NCI-H1092 treated with DMSO at 0.1 percent for 48 hours (cell line): ENCODE measurements around the gene EIF4G1.

ENCODE experiments used
- DNase-seq: peaks from one replicate; lab custom pipeline; 2025; lab: John Stamatoyannopoulos, UW

EIF4G1 gene

DNA sequence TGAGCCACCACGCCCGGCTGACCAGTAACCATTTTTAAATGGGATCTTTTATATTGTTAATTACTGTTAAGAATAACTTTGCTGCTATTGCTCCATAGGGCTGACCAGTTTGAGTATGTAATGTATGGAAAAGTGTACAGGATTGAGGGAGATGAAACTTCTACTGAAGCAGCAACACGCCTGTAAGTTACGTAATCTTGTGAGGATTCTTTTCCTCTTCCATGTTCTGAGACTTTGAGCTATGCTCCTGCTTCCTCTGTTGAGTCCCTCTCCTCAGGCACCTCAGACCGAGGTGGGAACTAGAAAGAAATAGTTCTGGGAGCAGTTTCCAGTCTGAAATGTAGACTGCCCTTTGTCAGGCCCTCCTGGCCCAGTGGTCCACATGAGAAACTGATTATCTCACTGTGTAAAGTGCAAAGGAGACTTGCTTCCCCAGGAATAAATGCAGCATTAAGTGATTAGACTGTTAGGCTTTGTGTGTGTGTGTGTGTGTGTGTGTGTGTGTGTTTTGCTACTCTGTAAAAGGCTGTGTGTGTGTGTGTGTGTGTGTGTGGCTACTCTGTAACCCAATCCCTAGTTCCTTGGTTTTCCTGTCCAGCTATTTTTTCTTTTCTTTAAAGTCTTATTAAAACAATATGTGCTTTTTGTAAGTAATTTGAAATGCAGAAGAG lies 52.3 kb downstream of the EIF4G1 start:
- DNase-seq = no peak

DNA sequence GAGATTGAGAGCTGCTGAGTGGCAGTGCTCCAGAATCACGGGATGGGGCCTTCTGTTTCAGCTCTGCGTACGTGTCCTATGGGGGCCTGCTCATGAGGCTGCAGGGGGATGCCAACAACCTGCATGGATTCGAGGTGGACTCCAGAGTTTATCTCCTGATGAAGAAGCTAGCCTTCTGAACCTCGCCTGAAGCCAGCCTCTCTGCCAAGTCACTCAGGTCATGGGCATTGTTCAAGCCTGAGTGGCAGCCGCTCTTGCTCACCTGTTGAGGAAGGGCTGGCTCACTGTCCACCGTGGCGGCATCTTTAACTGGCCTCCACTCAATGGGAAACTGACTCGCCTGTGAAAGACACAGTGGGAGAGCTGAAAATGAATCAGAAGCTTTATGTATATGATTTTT lies 53.7 kb downstream of the EIF4G1 start:
- no peak for DNase-seq

DNA sequence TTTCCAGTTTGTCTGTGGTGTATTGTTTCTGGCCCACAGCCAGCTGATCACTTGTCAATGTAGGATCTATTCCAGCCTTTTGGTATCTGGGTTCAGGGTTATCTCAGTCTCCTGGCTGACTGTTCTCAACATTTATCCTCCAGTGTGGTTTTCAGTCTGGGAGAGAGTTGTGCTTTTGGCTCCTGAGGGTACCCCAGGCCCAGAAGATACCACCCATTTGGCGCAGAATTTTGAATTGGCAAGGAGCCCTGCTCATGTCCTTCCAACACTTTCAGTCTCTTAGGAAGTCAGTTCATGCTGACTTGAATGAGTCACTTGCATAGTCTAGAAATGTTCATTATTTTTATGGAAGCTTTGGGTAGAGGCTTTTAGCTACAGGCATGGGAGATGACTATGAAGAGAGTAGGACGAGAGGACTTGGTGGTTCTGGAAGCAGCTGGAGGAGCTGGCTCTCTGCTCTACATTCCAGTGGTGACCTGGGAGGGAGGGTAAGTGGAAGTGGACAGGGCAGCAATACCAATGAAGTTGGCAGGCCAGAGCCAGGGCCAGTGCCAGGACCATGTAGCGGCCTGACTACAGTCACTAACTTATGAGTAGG lies 54.3 kb downstream of the EIF4G1 start:
- no peak for DNase-seq

DNA sequence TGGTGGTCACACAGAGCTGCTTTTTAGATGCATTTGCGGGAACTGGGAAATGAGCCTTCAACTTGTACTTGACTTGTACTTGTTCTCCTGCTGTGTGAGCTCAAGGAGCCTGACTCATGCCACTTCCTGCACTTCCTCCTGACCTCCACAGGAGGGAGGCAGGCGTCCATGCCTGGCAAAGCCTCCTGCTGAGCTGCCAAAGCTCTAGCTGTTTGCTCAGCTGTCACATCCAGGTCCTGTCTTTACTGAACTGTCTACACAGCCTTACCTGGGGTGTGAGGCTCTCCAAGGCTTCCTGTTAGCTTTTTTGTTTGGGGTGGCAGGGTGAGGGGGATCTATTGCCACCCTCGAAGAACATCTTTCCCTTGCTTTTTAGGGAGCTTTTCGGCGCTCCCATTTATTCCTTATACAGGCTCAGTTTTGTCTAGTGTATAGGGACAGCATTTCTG lies 57.2 kb downstream of the EIF4G1 start:
- peak; percentile 92 for DNase-seq

DNA sequence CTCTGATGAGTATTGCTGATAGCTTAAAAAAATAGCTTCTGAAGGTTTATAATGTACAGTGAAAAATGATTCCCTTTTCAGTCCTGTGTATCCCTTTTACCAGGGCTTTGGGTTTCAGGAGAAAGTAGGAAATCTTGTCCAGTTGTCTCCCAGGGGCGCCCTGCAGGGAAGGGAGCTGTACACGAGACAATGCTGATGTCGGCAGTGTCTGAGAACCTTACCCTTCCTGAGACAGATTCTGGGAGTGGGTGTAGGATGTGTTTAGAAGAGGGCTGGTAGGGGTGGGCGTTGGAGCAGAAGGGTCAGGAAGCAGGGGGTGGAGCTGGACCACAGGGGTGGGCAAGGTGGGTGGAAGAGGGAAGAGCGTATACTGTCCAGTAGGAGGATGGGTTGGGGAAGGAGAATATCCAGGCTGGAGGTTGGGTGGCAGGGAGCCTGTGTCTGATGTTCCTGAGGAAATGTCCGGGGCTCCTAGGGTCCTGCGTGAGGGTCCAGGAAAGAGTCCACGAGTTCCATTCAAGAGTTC lies 58.0 kb downstream of the EIF4G1 start:
- no peak for DNase-seq

DNA sequence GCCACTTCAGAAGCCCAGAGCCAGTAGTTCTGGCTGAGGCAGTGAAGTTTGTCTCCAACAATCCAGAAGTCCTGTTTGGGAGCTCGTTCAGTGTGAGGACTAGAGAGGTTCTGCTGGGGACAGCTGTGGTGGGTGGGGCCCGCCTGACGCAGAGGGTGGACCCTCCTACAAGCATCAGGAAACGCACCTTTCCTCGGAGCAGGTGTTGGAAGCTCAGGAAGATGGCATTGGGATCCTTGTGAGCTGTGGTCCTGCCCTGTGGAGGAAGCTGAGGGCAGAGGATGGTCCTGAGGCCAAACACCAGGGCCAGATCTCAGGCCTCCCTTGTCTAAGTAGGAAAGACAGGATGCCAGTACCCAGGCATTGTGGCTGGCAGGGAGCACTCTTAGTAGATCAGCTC lies 58.5 kb downstream of the EIF4G1 start:
- no peak for DNase-seq

DNA sequence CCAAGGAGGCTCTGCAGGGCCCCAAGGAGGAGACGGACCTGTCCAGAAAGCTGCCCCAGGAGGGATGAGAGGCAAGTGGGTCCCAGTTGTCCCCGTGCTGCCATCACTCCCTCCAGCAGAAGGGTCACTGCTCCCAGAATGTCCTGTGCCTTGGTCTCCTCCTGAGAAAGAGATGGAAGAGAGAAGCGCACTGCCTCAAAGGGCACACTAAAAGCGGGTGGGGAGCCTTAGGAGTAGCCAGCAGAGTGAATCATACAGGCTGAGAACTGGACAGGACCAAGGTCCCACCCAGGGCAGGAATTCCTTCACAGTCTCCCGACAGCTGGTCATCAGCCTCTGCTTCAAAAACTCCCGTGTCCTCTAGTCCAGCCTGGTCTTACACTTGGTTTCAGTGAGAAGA lies 59.0 kb downstream of the EIF4G1 start:
- no peak for DNase-seq

DNA sequence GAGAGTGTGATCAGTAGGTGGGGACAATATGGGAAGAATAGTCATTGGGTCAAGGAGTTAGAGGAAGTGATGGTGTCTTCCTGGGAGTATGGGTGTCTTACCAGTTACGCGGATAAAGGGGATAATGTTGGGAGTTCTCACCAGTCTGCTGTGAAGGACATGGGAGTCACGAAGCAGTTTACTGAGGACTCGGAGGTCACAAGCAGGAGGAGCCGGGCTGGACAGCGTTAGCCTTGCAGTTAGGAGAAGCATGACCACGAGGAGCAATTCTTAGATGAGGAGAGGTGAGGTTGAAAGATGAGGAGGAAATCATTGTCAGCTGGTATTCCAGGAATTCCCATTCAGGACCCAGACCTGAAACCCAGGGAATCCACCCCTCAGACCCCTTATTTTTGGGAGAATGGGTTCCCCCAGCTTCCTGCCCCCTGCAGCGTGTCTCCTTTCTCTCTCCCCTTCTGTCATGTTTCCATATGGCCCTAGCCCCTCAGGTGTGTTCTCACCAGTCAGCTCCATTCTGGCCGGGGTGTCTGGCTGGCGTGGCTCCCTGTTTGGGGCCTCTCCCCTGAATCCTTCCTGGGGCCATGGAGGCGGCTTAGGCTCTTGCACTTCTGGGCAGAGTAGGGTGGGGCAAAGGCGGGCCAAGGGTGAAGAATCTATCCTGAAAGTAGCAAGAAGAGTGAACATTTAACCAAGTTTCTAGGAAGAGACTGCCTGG lies 61.5 kb downstream of the EIF4G1 start:
- no peak for DNase-seq

DNA sequence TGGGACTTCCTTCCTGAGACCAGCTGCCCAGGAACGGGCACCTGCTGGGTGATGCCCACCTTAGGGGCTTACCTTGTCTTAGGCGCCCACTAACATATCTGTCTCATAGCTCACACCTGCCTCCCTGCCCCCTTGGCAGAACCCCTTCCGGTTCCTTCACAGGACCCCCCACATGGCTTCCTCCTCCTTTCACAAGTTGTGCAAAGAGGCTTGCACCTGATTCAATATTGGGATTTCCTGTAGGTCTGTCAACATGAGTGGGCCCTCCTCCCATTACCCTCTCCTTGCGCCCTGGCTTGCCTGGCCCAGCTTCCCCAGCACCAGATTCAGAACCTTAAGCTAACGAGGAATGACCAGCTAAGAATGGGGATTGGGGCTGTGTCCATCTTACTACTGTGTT lies 63.0 kb downstream of the EIF4G1 start:
- DNase-seq = no peak

DNA sequence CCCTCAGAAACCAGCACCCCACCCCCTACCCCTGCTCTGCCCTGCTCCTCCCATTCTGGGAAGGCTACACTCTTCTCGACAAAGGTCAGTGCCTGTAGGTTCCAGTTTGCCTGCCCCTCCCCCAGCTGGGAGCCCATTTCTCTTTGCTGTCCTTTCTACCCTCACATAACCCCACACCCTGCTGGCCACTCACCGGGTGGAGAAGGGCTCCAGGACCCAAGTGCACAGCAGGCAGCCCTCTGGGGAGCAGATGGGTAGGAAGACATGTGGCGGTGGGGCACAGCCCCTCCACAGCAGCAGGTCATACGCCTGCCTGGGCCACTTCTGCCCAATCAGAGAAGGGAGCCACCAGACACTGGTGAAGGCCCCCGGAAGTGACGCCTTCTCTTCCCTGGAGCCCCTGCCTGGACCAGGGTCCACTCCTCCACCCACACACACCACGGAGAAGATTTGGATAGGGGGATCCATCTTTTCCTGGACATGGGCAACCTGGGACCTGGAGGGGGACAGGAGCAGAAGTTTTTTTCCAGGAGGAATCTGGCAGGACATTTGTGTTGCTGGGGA lies 63.6 kb downstream of the EIF4G1 start, which contains the start of gene THPO:
Gene THPO (minus strand): TSS at position 326 of the 564 bp plus-strand sequence. CDS start 1,948 bp downstream, outside the sequence.
- no peak for DNase-seq

DNA sequence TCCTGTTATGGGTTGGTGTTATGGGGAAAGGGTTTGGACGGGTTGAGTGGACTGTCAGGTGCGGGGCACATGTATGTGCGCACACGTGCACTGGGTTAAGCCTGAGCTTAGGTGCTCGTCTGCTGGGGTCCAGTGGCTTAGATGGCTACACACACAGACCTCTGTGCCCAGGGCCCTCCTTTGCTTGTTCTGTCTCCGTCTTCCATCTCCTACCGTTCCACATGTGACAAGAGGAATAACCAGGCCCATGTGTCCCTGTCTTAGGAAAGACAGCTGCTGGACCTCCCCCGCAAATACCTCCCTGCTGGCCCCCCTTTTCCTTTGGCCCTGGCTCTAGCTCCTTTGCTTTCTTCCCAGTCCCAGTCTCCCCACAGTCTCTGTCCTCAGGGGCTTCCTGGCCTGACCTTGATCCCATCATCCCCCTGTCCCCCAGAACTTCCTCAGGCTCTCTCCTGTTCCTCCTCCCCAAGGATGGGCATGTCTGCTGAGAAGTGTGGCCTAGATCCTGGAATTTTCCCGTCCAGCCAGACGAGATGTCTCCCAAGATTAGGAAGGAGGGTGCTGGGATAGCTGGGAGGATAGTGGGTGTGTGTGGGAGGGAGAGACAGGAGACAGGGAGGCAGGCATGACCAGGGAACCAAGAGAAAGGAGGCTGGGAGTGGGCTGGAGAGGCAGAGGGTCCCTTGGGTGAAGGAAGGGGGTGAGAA lies 64.4 kb downstream of the EIF4G1 start:
- no peak for DNase-seq

DNA sequence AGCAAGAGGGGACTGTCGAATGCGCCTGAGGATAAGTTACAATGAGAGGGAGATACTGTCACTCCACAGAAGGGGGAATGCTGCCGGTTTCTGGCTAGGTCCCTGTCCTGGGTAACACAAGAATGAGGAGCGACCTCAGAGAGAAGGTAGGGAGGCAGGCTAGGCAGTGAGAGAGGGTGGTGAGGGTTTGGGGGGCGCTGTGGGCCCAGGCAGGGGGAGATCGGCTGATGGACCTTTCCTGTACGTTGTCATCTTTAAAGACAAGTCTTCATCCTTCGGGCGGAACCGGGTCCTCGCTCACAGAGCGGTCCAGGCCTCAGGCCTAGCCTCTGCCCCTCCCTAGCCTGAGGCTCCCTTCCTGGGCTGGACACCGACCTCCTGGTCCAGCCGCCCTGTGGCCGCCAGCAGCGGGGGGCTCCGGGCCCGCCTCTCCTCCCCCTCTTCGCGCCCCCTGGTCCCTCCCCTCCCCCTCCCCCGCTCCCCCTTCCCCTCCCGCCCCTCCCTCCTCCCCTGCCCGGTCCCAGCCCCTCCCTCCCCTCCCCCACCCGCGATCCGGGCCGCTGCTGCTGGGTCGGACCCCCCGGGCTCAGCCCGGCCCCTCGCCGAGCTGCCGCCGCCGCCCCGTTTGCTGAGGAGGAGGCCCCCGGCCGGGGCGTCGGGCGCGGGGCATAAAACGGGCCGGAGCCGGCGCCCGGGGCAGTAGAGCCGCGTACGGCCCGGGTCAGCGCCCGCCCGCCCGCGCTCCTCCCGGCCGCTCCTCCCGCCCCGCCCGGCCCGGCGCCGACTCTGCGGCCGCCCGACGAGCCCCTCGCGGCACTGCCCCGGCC lies 65.2 kb downstream of the EIF4G1 start, which contains the start of gene CHRD:
Gene CHRD (plus strand): TSS at position 697 of the 827 bp plus-strand sequence. CDS start 265 bp downstream, outside the sequence.
- no peak for DNase-seq

DNA sequence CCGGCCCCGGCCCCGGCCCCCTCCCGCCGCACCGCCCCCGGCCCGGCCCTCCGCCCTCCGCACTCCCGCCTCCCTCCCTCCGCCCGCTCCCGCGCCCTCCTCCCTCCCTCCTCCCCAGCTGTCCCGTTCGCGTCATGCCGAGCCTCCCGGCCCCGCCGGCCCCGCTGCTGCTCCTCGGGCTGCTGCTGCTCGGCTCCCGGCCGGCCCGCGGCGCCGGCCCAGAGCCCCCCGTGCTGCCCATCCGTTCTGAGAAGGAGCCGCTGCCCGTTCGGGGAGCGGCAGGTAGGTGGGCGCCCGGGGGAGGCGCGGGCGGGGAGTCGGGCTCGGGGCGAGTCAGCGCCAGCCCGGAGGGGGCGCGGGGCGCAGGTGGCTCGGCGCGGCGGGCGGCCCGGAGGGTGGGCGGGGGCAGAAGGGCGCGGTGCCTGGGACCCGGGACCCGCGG lies 65.8 kb downstream of the EIF4G1 start:
- DNase-seq = no peak

DNA sequence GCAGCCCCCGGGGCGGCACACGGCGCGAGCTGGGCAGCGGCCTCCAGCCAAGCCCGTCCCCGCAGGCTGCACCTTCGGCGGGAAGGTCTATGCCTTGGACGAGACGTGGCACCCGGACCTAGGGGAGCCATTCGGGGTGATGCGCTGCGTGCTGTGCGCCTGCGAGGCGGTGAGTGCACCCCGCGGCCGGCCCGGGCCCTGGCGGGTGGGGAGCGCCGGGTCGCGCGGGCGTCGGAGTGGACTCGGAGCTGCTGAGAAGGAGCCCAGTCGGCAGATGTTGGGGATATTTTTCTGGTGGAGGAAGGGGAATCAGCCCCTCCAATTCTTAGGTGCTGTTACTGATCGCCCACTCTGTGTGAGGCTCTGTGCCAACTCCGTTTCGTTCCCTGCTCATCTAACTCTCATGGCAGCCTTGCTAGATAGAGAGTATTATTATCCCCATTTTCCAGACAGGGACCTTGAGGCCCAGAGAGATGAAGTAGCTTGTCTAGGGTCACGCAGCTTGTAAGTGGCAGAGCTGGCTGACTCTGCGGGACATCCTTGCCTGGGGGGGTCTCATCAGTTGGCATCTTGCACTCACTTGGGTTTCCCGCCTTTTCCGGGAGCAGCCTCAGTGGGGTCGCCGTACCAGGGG lies 66.3 kb downstream of the EIF4G1 start:
- DNase-seq = no peak

DNA sequence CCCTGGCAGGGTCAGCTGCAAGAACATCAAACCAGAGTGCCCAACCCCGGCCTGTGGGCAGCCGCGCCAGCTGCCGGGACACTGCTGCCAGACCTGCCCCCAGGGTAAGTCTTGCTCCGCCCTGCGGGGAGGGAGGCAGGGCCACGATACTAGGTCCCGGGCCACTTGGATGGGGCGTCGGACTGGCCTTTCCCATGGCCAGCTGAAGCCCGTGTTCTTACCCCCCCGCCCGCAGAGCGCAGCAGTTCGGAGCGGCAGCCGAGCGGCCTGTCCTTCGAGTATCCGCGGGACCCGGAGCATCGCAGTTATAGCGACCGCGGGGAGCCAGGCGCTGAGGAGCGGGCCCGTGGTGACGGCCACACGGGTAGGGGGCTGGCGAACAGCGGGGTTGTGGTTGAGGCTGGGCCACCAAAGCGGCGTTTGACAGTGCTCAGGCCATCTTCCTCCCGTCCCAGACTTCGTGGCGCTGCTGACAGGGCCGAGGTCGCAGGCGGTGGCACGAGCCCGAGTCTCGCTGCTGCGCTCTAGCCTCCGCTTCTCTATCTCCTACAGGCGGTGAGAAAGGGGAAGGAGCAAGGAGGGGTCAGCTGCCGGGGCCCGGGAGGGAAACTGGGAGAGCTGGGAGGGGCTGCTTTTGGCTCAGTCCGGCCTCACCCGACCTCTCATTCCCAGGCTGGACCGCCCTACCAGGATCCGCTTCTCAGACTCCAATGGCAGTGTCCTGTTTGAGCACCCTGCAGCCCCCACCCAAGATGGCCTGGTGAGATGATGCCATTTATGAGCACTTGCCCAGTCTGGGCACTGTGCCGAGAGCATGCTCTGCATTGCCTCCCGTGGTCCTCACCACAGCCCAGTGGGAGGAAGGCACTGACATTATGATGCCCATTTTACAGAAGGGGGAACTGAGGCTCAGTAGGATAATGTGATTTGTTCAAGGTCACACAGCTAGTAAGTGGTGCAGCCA lies 67.1 kb downstream of the EIF4G1 start:
- DNase-seq = no peak

DNA sequence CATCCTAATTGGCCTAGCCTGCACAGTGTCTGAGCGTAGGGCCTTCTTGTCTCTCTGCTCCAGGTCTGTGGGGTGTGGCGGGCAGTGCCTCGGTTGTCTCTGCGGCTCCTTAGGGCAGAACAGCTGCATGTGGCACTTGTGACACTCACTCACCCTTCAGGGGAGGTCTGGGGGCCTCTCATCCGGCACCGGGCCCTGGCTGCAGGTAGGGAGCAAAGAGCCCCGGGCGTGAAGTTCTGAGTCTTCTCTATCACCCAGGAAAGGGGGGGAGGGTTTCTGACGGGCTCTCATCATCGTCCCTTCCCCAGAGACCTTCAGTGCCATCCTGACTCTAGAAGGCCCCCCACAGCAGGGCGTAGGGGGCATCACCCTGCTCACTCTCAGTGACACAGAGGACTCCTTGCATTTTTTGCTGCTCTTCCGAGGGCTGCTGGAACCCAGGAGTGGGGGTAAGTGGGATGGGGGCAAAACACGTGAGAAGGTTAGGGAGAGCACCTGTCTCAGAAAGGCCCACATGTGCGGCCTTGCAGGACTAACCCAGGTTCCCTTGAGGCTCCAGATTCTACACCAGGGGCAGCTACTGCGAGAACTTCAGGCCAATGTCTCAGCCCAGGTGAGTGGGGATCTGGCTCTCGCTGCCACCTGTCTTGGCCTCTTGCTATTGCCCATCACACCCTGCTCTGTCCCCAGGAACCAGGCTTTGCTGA lies 68.1 kb downstream of the EIF4G1 start:
- DNase-seq = no peak

DNA sequence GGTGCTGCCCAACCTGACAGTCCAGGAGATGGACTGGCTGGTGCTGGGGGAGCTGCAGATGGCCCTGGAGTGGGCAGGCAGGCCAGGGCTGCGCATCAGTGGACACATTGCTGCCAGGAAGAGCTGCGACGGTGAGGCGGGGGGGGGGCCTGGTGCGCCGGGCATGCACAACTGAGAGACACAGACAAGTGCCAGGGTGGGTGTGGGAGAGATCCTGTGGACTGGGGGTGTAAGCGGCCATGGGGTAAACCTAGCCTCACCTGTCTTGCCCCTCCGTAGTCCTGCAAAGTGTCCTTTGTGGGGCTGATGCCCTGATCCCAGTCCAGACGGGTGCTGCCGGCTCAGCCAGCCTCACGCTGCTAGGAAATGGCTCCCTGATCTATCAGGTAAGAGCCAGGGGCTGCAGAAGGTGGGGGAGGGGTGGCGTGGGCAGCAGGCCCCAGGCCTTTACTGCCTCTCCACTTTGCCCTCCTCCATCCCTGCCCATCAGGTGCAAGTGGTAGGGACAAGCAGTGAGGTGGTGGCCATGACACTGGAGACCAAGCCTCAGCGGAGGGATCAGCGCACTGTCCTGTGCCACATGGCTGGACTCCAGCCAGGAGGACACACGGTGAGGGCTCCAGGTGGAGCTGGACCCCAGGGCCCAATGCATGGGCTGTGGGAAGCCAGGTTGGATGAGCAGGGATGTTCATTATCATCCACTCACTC lies 68.8 kb downstream of the EIF4G1 start:
- no peak for DNase-seq

DNA sequence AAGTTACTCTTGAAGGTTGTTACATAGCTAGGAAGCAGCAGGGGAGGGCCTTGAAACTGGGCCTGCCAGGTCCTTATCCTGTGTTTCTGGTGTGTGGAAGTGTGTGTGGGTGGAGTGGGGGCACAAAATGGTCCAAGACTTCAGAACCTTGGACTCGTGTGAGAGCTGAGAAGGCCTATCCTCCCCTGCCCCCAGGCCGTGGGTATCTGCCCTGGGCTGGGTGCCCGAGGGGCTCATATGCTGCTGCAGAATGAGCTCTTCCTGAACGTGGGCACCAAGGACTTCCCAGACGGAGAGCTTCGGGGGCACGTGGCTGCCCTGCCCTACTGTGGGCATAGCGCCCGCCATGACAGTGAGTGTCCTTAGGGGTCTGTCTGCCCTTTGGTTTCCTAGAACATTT lies 69.9 kb downstream of the EIF4G1 start:
- no peak for DNase-seq
